ENCODE data around the gene KCNQ1. TPM values are rescaled to one million over a fixed set of nuclear protein-coding genes. Genes with fewer than 3 reads are reported as not detected.

Gene KCNQ1
- total and polyA plus RNA-seq, 9 of the 15 experiments (the other 6 are each of a cell fraction or from before 2014, with no cell fraction given): 0.44 TPM; not detected in 8

- TF ChIP-seq BCLAF1 (IDR thresholded peaks at IDR 0.05; ENCODE audit: borderline replicate concordance in 1 of 2, control insufficient read depth in 1 of 2, low read depth in 2 of 2, low read length in 1 of 2): no peak
- TF ChIP-seq TAF1 (IDR thresholded peaks at IDR 0.05; ENCODE audit: control insufficient read depth, extremely low read depth, insufficient read depth, low read length, severe bottlenecking): no peak
- no peak for TF ChIP-seq ZNF212 (CRISPR knock-in tag; IDR thresholded peaks at IDR 0.05)
- no peak for TF ChIP-seq ZMIZ1 (IDR thresholded peaks at IDR 0.05; ENCODE audit: low read depth in 2 of 2, low read length in 2 of 2)
- no peak for TF ChIP-seq BRF1 (IDR thresholded peaks at IDR 0.05; ENCODE audit: borderline replicate concordance, extremely low read depth, insufficient read length)
- TF ChIP-seq AFF4 (CRISPR knock-in tag; IDR thresholded peaks at IDR 0.05): peak; percentile 93; the same call in 1 of the 2 replicates
- no peak for TF ChIP-seq DDX20 (tag; IDR thresholded peaks at IDR 0.05; ENCODE audit: low read depth)
- no peak for TF ChIP-seq ZFPM2 (CRISPR knock-in tag; IDR thresholded peaks at IDR 0.05)
- no peak for TF ChIP-seq KAT8 (IDR thresholded peaks at IDR 0.05; ENCODE audit: low read depth)
- TF ChIP-seq ELF2 (CRISPR knock-in tag; IDR thresholded peaks at IDR 0.05): no peak
- peak; percentile 39 to 51; a peak in 2 of 4 replicates for TF ChIP-seq MNT (conservative IDR thresholded peaks at IDR 0.05)
- TF ChIP-seq CREBBP (IDR thresholded peaks at IDR 0.05; ENCODE audit: low read depth, low read length): no peak
- peak; percentile 76 for TF ChIP-seq GABPB1 (CRISPR knock-in tag; IDR thresholded peaks at IDR 0.05)
- no peak for TF ChIP-seq ZNF717 (CRISPR knock-in tag; IDR thresholded peaks at IDR 0.05)
Measured at GRCh38 chr11:2885017-2885677, 440.3 kb downstream of the KCNQ1 start (continued).
